A549 (cell line): ENCODE measurements around the gene TRMT1.

Experiments
- EP300 ChIP-seq, 2 experiments: fragments of >200 bp; sonication (Bioruptor Twin); formaldehyde crosslinking; IDR thresholded peaks; 2 replicates in 1 of 2; 3 replicates in 1 of 2; pipeline ENCODE4 v1.6.1; 2016 to 2017
- PHF8 ChIP-seq: fragments of 200-600 bp; sonication (generic); IDR thresholded peaks from 2 replicates; pipeline ENCODE4 v1.6.1; 2016; ENCODE audit warnings: low read depth, mild to moderate bottlenecking, antibody characterized with exemption, moderate library complexity, borderline replicate concordance
- POLR2A ChIP-seq: IDR thresholded peaks from 2 replicates; pipeline ENCODE4 v1.6.1; 2012; ENCODE audit warnings: mild to moderate bottlenecking, low read length
- RAD21 ChIP-seq, 2 experiments: fragments of >200 bp in 1 of 2; sonication (Bioruptor Twin) in 1 of 2; formaldehyde crosslinking in 1 of 2; IDR thresholded peaks in 1 of 2; conservative IDR thresholded peaks in 1 of 2; 2 replicates in 1 of 2; 3 replicates in 1 of 2; pipeline ENCODE4 v1.6.1; 2012 to 2018; ENCODE audit warnings: inconsistent platforms in 1 of 2
- RCOR1 ChIP-seq: fragments of 150-350 bp; IDR thresholded peaks from 2 replicates; pipeline ENCODE4 v1.6.1; 2014; ENCODE audit warnings: antibody characterized with exemption, low read length, low read depth
- RFX5 ChIP-seq: fragments of 450-650 bp; IDR thresholded peaks from 2 replicates; pipeline ENCODE4 v1.7.1; 2014; ENCODE audit warnings: antibody characterized with exemption, mild to moderate bottlenecking, moderate library complexity
- TP53 ChIP-seq: fragments of 250-450 bp; sonication (Bioruptor Pico); IDR thresholded peaks from 2 replicates; pipeline ENCODE4 v1.5.0; 2021; ENCODE audit warnings: mild to moderate bottlenecking, moderate library complexity
- ZSCAN20 ChIP-seq: fragments of 250-450 bp; sonication (Bioruptor Pico); IDR thresholded peaks from 2 replicates; pipeline ENCODE4 v1.8.0; 2022; ENCODE audit warnings: mild to moderate bottlenecking, moderate library complexity
- TF ChIP-seq, protein P1 (sequence below): fragments of >200 bp; sonication (Bioruptor Twin); formaldehyde crosslinking; IDR thresholded peaks from 3 replicates; pipeline ENCODE4 v1.5.1; 2016
- TF ChIP-seq, protein P2 (sequence below): fragments of 200-600 bp; sonication (generic); IDR thresholded peaks from 2 replicates; pipeline ENCODE4 v1.6.1; 2016; ENCODE audit warnings: antibody characterized with exemption, mild to moderate bottlenecking, moderate library complexity
- TF ChIP-seq, protein P3 (sequence below): fragments of 150-350 bp; IDR thresholded peaks from 2 replicates; pipeline ENCODE4 v1.6.1; 2014; ENCODE audit warnings: low read depth, mild to moderate bottlenecking, low read length
- TF ChIP-seq, protein P4 (sequence below): fragments of 250-450 bp; sonication (Bioruptor Pico); IDR thresholded peaks from 2 replicates; pipeline ENCODE4 v1.5.0; 2020; ENCODE audit warnings: low read depth, mild to moderate bottlenecking, moderate library complexity

- TF ChIP-seq, protein P1, sequence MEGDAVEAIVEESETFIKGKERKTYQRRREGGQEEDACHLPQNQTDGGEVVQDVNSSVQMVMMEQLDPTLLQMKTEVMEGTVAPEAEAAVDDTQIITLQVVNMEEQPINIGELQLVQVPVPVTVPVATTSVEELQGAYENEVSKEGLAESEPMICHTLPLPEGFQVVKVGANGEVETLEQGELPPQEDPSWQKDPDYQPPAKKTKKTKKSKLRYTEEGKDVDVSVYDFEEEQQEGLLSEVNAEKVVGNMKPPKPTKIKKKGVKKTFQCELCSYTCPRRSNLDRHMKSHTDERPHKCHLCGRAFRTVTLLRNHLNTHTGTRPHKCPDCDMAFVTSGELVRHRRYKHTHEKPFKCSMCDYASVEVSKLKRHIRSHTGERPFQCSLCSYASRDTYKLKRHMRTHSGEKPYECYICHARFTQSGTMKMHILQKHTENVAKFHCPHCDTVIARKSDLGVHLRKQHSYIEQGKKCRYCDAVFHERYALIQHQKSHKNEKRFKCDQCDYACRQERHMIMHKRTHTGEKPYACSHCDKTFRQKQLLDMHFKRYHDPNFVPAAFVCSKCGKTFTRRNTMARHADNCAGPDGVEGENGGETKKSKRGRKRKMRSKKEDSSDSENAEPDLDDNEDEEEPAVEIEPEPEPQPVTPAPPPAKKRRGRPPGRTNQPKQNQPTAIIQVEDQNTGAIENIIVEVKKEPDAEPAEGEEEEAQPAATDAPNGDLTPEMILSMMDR: no peak
- TF ChIP-seq PHF8: no peak
- TF ChIP-seq RAD21 (conservative IDR thresholded peaks at IDR 0.05 in 1 of 2, IDR thresholded peaks at IDR 0.05 in 1 of 2): no peak
- TF ChIP-seq TP53: no peak
- no peak for TF ChIP-seq RFX5
- no peak for TF ChIP-seq POLR2A
- TF ChIP-seq RCOR1: no peak
- no peak for TF ChIP-seq EP300 (IDR thresholded peaks at IDR 0.05)
- TF ChIP-seq, protein P2, sequence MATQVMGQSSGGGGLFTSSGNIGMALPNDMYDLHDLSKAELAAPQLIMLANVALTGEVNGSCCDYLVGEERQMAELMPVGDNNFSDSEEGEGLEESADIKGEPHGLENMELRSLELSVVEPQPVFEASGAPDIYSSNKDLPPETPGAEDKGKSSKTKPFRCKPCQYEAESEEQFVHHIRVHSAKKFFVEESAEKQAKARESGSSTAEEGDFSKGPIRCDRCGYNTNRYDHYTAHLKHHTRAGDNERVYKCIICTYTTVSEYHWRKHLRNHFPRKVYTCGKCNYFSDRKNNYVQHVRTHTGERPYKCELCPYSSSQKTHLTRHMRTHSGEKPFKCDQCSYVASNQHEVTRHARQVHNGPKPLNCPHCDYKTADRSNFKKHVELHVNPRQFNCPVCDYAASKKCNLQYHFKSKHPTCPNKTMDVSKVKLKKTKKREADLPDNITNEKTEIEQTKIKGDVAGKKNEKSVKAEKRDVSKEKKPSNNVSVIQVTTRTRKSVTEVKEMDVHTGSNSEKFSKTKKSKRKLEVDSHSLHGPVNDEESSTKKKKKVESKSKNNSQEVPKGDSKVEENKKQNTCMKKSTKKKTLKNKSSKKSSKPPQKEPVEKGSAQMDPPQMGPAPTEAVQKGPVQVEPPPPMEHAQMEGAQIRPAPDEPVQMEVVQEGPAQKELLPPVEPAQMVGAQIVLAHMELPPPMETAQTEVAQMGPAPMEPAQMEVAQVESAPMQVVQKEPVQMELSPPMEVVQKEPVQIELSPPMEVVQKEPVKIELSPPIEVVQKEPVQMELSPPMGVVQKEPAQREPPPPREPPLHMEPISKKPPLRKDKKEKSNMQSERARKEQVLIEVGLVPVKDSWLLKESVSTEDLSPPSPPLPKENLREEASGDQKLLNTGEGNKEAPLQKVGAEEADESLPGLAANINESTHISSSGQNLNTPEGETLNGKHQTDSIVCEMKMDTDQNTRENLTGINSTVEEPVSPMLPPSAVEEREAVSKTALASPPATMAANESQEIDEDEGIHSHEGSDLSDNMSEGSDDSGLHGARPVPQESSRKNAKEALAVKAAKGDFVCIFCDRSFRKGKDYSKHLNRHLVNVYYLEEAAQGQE: no peak
- TF ChIP-seq, protein P3, sequence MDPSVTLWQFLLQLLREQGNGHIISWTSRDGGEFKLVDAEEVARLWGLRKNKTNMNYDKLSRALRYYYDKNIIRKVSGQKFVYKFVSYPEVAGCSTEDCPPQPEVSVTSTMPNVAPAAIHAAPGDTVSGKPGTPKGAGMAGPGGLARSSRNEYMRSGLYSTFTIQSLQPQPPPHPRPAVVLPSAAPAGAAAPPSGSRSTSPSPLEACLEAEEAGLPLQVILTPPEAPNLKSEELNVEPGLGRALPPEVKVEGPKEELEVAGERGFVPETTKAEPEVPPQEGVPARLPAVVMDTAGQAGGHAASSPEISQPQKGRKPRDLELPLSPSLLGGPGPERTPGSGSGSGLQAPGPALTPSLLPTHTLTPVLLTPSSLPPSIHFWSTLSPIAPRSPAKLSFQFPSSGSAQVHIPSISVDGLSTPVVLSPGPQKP: no peak
- TF ChIP-seq, protein P4, sequence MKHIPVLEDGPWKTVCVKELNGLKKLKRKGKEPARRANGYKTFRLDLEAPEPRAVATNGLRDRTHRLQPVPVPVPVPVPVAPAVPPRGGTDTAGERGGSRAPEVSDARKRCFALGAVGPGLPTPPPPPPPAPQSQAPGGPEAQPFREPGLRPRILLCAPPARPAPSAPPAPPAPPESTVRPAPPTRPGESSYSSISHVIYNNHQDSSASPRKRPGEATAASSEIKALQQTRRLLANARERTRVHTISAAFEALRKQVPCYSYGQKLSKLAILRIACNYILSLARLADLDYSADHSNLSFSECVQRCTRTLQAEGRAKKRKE: no peak
- TF ChIP-seq ZSCAN20 (CRISPR knock-in tag): no peak
Observed at GRCh38 chr19:13090511-13091231, 25.9 kb downstream of the TRMT1 start.
